Breast epithelium (tissue), 3 donors: ENCODE results near the gene CCDC148.

ENCODE experiments used
- POLR2A ChIP-seq: fragments of 450-650 bp; IDR thresholded peaks from one replicate; pipeline ENCODE4 v1.6.1; 2016; ENCODE audit warnings: antibody characterized with exemption, mild to moderate bottlenecking, moderate library complexity
- POLR2AphosphoS5 ChIP-seq, 3 donors: sonication (generic); formaldehyde crosslinking; IDR thresholded peaks; one replicate each; pipeline ENCODE4 v1.6.1; 2017; ENCODE audit warnings: antibody characterized with exemption in 3 of 3
- TF ChIP-seq, protein P1 (sequence below), 3 donors: fragments of 450-650 bp; IDR thresholded peaks; one replicate each; pipeline ENCODE4 v1.5.1; 2016 to 2017; ENCODE audit warnings: antibody characterized with exemption in 3 of 3, mild to moderate bottlenecking in 3 of 3, moderate library complexity in 3 of 3

DNA sequence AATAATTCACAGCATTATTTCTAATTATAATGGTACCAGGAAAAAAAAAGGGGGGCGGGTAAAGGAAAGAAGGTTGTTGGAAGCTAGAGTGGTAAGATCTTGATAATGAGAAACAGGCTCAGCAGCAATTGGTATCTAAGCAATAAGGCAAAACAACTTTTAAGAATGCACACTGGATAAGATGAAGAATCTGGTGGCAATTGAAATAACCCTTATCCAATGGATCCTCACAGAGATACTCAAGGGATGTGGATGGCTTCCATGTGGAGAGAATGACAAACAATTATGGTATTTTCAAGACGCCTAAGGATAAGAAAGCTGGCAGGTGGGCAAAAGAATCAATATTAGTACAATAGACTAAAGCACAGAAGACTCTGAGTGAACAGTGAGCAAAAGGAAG is 201.3 kb downstream of the CCDC148 start:
- TF ChIP-seq, protein P1, sequence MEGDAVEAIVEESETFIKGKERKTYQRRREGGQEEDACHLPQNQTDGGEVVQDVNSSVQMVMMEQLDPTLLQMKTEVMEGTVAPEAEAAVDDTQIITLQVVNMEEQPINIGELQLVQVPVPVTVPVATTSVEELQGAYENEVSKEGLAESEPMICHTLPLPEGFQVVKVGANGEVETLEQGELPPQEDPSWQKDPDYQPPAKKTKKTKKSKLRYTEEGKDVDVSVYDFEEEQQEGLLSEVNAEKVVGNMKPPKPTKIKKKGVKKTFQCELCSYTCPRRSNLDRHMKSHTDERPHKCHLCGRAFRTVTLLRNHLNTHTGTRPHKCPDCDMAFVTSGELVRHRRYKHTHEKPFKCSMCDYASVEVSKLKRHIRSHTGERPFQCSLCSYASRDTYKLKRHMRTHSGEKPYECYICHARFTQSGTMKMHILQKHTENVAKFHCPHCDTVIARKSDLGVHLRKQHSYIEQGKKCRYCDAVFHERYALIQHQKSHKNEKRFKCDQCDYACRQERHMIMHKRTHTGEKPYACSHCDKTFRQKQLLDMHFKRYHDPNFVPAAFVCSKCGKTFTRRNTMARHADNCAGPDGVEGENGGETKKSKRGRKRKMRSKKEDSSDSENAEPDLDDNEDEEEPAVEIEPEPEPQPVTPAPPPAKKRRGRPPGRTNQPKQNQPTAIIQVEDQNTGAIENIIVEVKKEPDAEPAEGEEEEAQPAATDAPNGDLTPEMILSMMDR (IDR thresholded peaks at IDR 0.05) = no peak
- TF ChIP-seq POLR2A (no peak), POLR2AphosphoS5 (IDR thresholded peaks at IDR 0.05) (no peak)
